Activated CD4-positive, CD25-positive, alpha-beta regulatory T cell treated with anti-CD3 and anti-CD28 coated beads, Interleukin-2, amount 50 U/mL, for 72 hours (primary cell): ENCODE measurements around the gene ZNF800.

ENCODE experiments used
- DNase-seq: peaks from one replicate; pipeline ENCODE4 v3.0.0; 2021

The ZNF800 gene

DNA sequence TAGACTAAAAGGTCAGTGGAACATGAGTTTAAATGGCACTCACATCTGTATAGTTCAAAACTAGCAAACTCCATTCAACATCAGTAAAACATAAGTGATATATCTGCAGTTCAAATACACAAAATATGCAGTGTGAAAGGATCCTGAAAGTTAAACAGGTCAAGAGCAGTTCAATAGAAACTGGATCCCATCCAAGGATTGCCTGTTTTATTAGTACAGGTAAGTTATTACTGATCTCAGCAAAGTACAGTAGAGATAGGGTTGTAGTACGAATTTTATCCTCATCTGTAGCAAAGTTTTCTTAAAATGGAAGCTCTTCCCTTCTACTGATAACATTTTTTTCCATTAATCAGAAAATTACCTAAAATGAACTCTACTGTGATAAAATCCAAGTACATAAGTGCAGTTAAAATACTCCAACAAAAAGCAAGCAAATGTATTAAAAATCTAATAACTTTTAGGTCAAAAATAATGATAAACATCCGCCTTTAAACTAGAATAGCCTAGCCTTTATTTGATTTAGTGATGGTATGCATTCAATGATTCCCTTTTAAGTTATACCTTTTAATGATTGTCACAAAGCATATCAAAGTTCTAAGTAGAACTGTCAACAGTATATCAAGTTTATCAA lies 2.2 kb downstream of the ZNF800 start:
- no peak for DNase-seq

- no peak for DNase-seq
These were observed 3.2 kb downstream of the ZNF800 start for GRCh38 chr7:127389321-127389720.

- DNase-seq, result no peak
These were observed 4.5 kb downstream of the ZNF800 start for GRCh38 chr7:127387974-127388373.

GRCh38 chr7:127383123-127383835 lies 9.2 kb downstream of the ZNF800 start:
- DNase-seq, result no peak

DNA sequence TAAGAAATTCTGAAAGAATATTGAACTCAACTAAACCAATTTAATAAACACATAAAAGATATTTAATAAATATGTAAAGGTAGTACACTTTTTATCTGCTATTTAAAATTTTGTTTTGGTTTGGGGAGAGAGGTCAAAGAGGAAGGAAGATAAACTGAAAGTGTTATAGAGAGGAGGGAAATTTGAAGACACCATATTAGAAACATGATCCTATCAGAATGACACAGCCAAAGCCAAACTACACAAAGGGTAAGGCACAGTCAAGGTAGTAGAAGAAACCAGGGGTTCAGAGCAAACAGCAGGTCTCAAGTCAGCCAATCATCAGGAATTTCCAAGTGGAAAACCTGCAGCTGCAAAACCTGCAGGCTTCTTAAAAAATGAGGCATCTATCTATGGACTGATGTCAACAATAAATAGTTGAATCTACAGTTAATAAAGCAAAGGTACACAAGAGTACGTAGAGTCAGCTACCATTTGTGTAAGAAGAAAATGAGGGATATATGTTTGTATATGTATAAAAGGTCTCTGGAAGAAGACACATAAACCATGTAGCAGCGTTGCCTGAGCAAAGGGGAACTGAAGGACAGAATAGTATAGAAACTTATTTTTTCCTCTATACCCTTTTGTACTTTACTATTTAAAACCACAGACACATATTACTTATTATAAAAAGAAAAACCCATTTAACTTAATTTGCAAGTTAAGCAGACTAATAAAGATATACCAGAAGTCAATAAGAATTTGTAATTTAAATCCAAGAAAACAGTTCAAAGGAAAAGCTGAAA lies 10.0 kb downstream of the ZNF800 start:
- DNase-seq, result no peak

GRCh38 chr7:127380479-127380878 lies 12.0 kb downstream of the ZNF800 start:
- no peak for DNase-seq

GRCh38 chr7:127379642-127380041 lies 12.9 kb downstream of the ZNF800 start:
- DNase-seq, result no peak

DNA sequence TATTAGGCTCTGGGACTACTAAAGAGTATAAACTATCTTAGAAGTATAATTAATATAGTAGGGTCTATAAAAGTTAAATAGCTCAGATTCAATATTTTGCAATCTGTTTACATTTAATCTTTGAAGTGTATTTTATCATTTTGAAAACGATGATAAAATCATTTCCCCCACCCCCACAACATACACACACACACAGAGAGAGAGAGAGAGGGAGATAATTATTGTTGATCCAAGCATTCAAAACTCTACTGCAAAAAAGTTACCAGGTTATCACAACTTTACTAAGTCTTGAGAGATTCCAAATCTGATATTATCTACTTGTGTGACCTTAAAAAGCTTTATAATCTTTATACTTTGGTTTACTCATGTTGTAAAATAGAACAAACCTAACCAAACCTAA lies 14.0 kb downstream of the ZNF800 start:
- no peak for DNase-seq

GRCh38 chr7:127377425-127377824 lies 15.1 kb downstream of the ZNF800 start:
- no peak for DNase-seq

- DNase-seq, result no peak
These were observed 16.9 kb downstream of the ZNF800 start for GRCh38 chr7:127375631-127376030.

- DNase-seq, result no peak
These were observed 24.8 kb downstream of the ZNF800 start for GRCh38 chr7:127367679-127368078.

DNA sequence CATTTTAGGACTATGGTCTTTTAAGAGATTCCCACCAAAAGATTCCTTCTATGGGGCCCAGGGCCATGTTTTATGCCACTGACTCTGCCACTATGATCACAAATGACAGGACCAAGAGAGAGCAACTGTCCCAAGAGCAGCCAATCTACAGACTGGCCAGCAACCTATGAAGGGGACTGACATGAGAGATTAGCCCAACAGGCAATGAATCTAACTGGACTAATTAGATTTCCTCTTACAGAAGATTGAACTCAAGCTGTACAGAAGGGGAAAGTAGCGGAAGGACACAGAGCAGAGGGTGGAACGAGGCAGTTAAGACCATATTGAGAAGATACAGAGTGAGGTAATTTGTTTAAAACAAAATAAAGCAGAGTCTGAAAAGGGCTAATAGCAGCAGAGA lies 25.8 kb downstream of the ZNF800 start:
- no peak for DNase-seq

- DNase-seq, result no peak
These were observed 26.6 kb downstream of the ZNF800 start for GRCh38 chr7:127365957-127366315.

- no peak for DNase-seq
These were observed 27.1 kb downstream of the ZNF800 start for GRCh38 chr7:127365164-127365956.

DNA sequence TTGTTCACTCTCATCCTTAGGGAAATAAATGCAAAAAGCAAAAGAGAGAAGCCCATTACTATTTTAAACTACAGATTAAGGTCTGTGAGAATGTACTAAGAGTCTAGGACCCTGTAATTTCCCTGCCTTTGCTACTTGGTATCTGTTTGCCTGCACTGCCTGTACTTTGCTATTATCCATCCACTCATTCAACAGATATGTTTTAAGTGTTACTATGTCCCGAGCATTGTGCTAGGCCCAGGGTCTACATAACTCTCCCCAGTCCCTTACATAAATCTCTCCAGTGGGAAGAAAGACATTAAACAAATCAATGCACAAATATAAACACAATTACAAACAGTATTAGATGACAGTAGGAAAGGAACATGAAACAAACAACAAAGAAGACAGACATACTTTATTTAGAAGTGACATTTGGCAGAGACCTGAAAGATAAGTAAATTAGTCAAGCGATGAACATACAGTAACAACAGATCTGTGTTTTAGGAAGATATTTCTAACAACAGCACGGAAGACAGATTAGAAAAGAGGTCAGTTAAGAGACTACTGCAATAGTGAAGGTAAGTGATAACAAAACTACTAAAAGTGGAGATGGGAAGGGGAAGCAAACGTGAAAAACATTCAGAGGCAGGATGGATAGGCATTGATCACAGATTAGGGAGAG lies 30.0 kb downstream of the ZNF800 start:
- DNase-seq, result no peak

- DNase-seq, result no peak
These were observed 30.8 kb downstream of the ZNF800 start for GRCh38 chr7:127361736-127362135.

DNA sequence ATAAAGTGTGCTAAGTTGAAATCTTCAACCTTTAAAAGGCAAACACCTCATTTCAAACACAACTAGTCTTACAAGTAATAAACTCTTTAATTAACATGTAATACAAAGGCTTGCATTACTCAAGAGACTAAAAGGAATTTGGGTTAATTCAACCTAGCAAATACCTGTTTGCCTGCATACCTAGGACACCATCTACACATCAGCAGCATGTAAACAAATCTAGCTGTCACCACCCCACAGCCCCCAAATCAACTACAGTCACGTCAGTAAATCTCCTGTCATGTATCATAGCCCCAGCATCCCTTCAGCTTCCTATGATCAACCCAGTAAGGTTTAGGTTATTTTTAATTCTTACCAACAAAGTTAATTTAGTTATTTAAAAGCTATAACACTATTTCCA lies 33.5 kb downstream of the ZNF800 start:
- no peak for DNase-seq

- no peak for DNase-seq
These were observed 38.6 kb downstream of the ZNF800 start for GRCh38 chr7:127353897-127354296.

GRCh38 chr7:127350586-127350985 lies 41.9 kb downstream of the ZNF800 start:
- DNase-seq, result no peak

- DNase-seq, result no peak
These were observed 42.6 kb downstream of the ZNF800 start for GRCh38 chr7:127349881-127350280.

GRCh38 chr7:127348247-127348631 lies 44.3 kb downstream of the ZNF800 start:
- no peak for DNase-seq

DNA sequence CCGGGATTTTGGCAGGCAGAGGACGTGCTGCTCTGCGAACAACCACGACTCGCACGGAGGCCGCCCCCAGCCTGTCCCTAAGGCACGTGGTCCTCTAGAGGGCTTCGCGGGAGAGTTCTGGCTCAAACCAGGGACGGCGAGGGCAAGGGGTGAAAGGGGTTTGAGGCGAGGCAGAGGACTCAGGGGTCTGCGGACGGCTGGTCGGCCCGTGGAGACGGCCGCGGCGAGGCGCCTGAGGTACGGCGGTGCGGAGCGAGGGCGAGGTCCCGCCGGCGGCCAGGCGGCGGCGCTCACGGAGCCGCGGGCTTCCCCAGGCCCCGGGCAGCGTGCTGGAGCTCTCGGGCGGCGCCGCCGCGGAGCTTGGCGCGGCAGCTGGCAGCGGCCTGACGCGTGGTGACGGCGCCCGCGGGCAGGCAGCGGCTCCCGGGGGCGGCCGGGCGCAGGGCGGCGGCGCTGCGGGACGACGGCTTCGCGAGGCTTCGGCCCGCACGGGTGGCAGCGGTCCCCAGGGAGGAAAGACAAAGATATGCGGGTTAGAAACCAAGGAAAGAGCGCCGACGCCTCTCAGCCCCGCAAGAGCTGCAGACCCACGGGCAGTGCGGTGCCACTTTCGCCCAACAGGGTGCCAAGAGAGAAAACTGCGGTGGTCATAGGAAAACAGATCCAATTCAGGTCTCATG lies 44.8 kb downstream of the ZNF800 start:
- peak; percentile 77 for DNase-seq
